ENCODE measurements around the gene SLC22A31.

SLC22A31 gene

GRCh38 chr16:89171216-89172170, 28.8 kb downstream of the SLC22A31 start, which contains the start of gene CDH15:
Gene CDH15 (plus strand): TSS chr16:89171748. CDS start chr16:89171832, 84 bp downstream.
- DNase-seq (ENCODE audit: low read depth), result peak; percentile 87
- H3K4me3 ChIP-seq (ENCODE audit: low read depth, low read length), result peak within 1 kb of the TSS; percentile 47
- TF ChIP-seq CTCF (IDR thresholded peaks at IDR 0.05; ENCODE audit: control insufficient read depth, extremely low read depth, insufficient read depth), result no peak

- H3K4me3 ChIP-seq (ENCODE audit: low read depth, low read length), result no peak overlapping the region
- no peak for DNase-seq (ENCODE audit: low read depth)
- TF ChIP-seq CTCF (IDR thresholded peaks at IDR 0.05; ENCODE audit: control insufficient read depth, extremely low read depth, insufficient read depth), result no peak
Observed at GRCh38 chr16:89170346-89171215, 29.8 kb downstream of the SLC22A31 start.

GRCh38 chr16:89169778-89170177, 30.6 kb downstream of the SLC22A31 start:
- H3K4me3 ChIP-seq (ENCODE audit: low read depth, low read length), result no peak overlapping the region
- no peak for DNase-seq (ENCODE audit: low read depth)
- TF ChIP-seq CTCF (IDR thresholded peaks at IDR 0.05; ENCODE audit: control insufficient read depth, extremely low read depth, insufficient read depth), result no peak

- no peak for DNase-seq (ENCODE audit: low read depth)
- no peak for TF ChIP-seq CTCF (IDR thresholded peaks at IDR 0.05; ENCODE audit: control insufficient read depth, extremely low read depth, insufficient read depth)
- no peak overlapping the region for H3K4me3 ChIP-seq (ENCODE audit: low read depth, low read length)
Observed at GRCh38 chr16:89168381-89169189, 31.8 kb downstream of the SLC22A31 start.

GRCh38 chr16:89167425-89167941, 32.9 kb downstream of the SLC22A31 start:
- DNase-seq (ENCODE audit: low read depth), result no peak
- peak; percentile 94 for TF ChIP-seq CTCF (IDR thresholded peaks at IDR 0.05; ENCODE audit: control insufficient read depth, extremely low read depth, insufficient read depth)
- H3K4me3 ChIP-seq (ENCODE audit: low read depth, low read length), result no peak overlapping the region
